ENCODE results near the gene PDGFB.
A peak's percentile ranks its signal among the peaks of the same experiment; 100 is the strongest.

PDGFB gene

DNA sequence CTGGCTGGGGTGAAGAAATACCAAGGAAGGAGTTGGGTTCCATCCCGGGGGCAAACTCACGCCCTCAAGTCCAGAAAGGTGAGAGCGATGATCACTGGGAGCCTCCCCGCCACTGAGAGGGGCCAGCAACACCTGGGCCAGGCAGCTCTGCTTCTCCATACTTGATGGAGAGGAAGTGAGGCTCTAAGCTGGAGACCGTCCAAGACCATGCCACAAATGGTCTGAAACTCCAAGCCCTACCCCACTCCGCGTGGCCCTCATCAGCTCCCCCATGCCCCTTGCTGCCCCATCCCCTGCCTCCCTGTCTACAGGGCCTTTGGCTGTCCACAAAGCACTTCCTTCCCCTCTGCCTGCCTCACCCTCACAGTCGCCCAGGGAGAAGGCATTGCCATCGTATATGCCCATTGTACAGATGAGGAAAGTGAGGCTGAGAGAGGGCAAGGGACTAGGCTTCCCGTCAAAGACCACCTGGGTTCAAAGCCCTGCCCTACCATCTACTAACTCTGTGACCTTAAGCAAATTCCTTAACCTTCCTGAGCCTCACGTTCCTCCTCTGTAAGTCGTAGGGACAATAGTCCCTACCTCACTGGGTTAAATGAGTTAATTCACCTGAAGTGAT is 4.4 kb upstream of the PDGFB start:
- DNase-seq (ENCODE audit: low read depth, low spot score): no peak
- Histone ChIP-seq H3K27me3 (ENCODE audit: insufficient read depth, insufficient read length) (peaks cover 44% of the 10 kb centered on the region), H3K9ac (ENCODE audit: insufficient read length, low read depth) (no peak overlapping the region), H3K9me3 (ENCODE audit: insufficient read depth, low read length) (no peaks in the 10 kb centered on the region), H3K4me1 (ENCODE audit: insufficient read depth, insufficient read length) (peaks cover 21% of the 10 kb centered on the region), H3K4me3 (ENCODE audit: insufficient read length, low read depth) (no peak overlapping the region), H3K36me3 (ENCODE audit: insufficient read depth, insufficient read length, low read length) (no peaks in the 10 kb centered on the region)
- no peak for TF ChIP-seq YY1 (IDR thresholded peaks at IDR 0.05; ENCODE audit: insufficient read depth, insufficient read length)
- no peak for TF ChIP-seq ZNF274 (IDR thresholded peaks at IDR 0.05; ENCODE audit: low read depth, low read length)
- TF ChIP-seq SUZ12 (IDR thresholded peaks at IDR 0.05; ENCODE audit: extremely low read depth, insufficient read depth, insufficient read length): no peak

- Histone ChIP-seq H3K4me1 (ENCODE audit: insufficient read depth, insufficient read length) (peaks cover 15% of the 10 kb centered on the region), H3K27me3 (ENCODE audit: insufficient read depth, insufficient read length) (peaks cover 52% of the 10 kb centered on the region), H3K4me3 (ENCODE audit: insufficient read length, low read depth) (no peak overlapping the region), H3K36me3 (ENCODE audit: insufficient read depth, insufficient read length, low read length) (no peaks in the 10 kb centered on the region), H3K9me3 (ENCODE audit: insufficient read depth, low read length) (no peaks in the 10 kb centered on the region), H3K9ac (ENCODE audit: insufficient read length, low read depth) (no peak overlapping the region)
- no peak for DNase-seq (ENCODE audit: low read depth, low spot score)
- TF ChIP-seq YY1 (IDR thresholded peaks at IDR 0.05; ENCODE audit: insufficient read depth, insufficient read length) (no peak), ZNF274 (IDR thresholded peaks at IDR 0.05; ENCODE audit: low read depth, low read length) (no peak), SUZ12 (IDR thresholded peaks at IDR 0.05; ENCODE audit: extremely low read depth, insufficient read depth, insufficient read length) (no peak)
These were observed 3.5 kb upstream of the PDGFB start for GRCh38 chr22:39248254-39248653.

- no peak overlapping the region for H3K4me3 ChIP-seq (ENCODE audit: insufficient read length, low read depth)
- H3K27me3 ChIP-seq (ENCODE audit: insufficient read depth, insufficient read length): peaks cover 54% of the 10 kb centered on the region
- no peaks in the 10 kb centered on the region for H3K36me3 ChIP-seq (ENCODE audit: insufficient read depth, insufficient read length, low read length)
- no peak for DNase-seq (ENCODE audit: low read depth, low spot score)
- no peaks in the 10 kb centered on the region for H3K9me3 ChIP-seq (ENCODE audit: insufficient read depth, low read length)
- H3K9ac ChIP-seq (ENCODE audit: insufficient read length, low read depth): no peak overlapping the region
- no peak for TF ChIP-seq SUZ12 (IDR thresholded peaks at IDR 0.05; ENCODE audit: extremely low read depth, insufficient read depth, insufficient read length)
- TF ChIP-seq ZNF274 (IDR thresholded peaks at IDR 0.05; ENCODE audit: low read depth, low read length): no peak
- no peak for TF ChIP-seq YY1 (IDR thresholded peaks at IDR 0.05; ENCODE audit: insufficient read depth, insufficient read length)
- H3K4me1 ChIP-seq (ENCODE audit: insufficient read depth, insufficient read length): peaks cover 9% of the 10 kb centered on the region
These were observed 2.6 kb upstream of the PDGFB start for GRCh38 chr22:39247361-39247760.

DNA sequence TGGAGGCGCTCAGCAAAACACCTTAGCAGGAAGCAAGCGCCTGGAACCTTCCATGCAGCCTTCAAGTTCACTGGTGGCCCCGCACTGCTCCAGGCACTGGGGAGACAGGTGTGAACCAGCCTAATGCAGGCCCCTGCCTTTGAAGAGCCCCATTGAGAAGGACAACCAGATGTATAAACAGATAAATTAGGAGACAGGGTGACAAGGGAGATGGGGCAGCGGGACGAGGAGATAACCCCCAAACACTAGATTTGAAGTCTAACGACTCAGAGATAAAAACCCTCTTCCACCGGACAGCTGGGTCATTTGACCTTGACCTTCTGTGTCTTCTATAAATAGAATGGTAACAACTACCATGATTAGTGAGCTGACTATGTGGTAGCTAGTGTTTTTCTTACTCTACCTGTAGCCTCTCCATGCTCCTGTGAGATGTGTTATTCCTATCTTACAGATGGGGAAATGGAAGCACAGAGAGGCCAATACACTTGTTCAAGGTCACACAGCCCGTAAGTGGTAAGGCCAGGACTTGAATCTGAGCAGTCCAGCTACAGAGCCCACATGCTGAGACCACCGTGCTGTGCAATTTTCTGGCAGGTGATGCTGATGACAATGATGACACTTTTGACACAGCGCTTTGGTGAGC is 2.0 kb upstream of the PDGFB start:
- H3K9me3 ChIP-seq (ENCODE audit: insufficient read depth, low read length): no peaks in the 10 kb centered on the region
- TF ChIP-seq YY1 (IDR thresholded peaks at IDR 0.05; ENCODE audit: insufficient read depth, insufficient read length) (no peak), ZNF274 (IDR thresholded peaks at IDR 0.05; ENCODE audit: low read depth, low read length) (no peak), SUZ12 (IDR thresholded peaks at IDR 0.05; ENCODE audit: extremely low read depth, insufficient read depth, insufficient read length) (no peak)
- H3K36me3 ChIP-seq (ENCODE audit: insufficient read depth, insufficient read length, low read length): no peaks in the 10 kb centered on the region
- H3K4me3 ChIP-seq (ENCODE audit: insufficient read length, low read depth): no peak overlapping the region
- H3K4me1 ChIP-seq (ENCODE audit: insufficient read depth, insufficient read length): peaks cover 10% of the 10 kb centered on the region
- no peak for DNase-seq (ENCODE audit: low read depth, low spot score)
- H3K9ac ChIP-seq (ENCODE audit: insufficient read length, low read depth): no peak overlapping the region
- H3K27me3 ChIP-seq (ENCODE audit: insufficient read depth, insufficient read length): peaks cover 59% of the 10 kb centered on the region

DNA sequence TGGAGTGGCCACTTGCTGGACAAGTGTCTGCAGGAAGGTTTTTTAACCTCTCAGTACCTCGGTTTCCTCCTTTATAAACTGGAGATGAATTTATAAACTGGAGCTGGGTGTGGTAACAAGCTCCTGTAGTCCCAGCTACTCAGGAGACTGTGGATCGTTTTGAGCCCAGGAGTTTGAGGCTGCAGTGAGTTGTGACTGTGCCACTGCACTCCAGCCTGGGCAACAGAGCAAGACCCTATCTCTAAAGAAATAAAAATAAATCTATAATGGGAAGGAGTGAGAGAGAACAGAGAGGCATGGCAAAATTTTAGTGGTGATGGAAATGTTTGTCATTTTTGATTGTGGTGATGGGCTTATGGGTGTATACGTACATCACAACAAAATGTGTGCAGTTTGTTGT is 1.4 kb upstream of the PDGFB start:
- H3K9ac ChIP-seq (ENCODE audit: insufficient read length, low read depth): no peak overlapping the region
- H3K9me3 ChIP-seq (ENCODE audit: insufficient read depth, low read length): no peaks in the 10 kb centered on the region
- no peak for TF ChIP-seq YY1 (IDR thresholded peaks at IDR 0.05; ENCODE audit: insufficient read depth, insufficient read length)
- TF ChIP-seq ZNF274 (IDR thresholded peaks at IDR 0.05; ENCODE audit: low read depth, low read length): no peak
- H3K4me3 ChIP-seq (ENCODE audit: insufficient read length, low read depth): no peak overlapping the region
- peaks cover 11% of the 10 kb centered on the region for H3K4me1 ChIP-seq (ENCODE audit: insufficient read depth, insufficient read length)
- DNase-seq (ENCODE audit: low read depth, low spot score): no peak
- peaks cover 65% of the 10 kb centered on the region for H3K27me3 ChIP-seq (ENCODE audit: insufficient read depth, insufficient read length)
- no peaks in the 10 kb centered on the region for H3K36me3 ChIP-seq (ENCODE audit: insufficient read depth, insufficient read length, low read length)

DNA sequence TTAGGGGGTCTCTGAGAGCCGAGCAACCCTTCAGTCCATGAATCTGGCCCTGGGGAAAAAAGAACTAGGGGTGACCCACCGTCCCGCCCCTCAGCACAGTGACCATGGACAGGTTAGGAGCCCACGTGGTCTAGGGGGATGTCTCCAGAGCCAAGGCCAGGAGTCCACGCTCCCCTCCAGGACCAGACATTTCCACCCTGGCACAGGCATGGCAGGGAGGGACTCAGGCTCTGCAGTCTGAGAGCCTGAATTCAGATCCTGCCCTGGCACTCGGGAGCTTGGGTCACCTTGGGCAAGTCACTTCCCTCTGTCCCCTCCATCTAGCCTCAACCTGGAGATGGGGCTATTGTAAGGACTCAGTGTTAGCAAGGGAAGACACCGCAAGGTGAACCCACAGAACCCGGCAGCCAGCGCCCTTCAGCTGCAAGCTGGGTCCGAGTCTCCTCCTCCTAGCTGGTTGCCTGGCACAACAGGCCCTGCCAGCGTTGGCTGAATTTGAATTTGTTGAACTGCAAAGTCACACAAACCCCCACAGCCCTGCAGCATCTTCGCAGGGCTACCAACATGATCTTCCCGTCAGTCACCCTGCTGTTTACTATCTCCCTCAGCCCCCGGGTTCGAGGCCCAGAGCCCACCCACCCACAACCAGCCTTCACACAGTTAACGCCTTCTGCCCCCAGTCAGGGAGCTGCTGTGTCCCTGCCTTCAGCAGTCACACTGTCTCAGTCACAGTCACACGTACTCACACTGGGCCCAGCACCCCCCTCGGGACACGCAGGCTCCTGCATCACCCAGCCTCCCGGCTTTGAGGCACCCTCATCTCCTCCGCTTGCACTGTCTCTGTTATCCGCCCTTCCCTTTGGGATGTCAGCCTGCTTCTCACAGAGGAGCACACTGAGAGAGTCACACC is 603 bp upstream of the PDGFB start:
- Histone ChIP-seq H3K27me3 (ENCODE audit: insufficient read depth, insufficient read length) (peaks cover 72% of the 10 kb centered on the region), H3K4me1 (ENCODE audit: insufficient read depth, insufficient read length) (peaks cover 11% of the 10 kb centered on the region), H3K36me3 (ENCODE audit: insufficient read depth, insufficient read length, low read length) (no peaks in the 10 kb centered on the region), H3K4me3 (ENCODE audit: insufficient read length, low read depth) (no peak overlapping the region), H3K9me3 (ENCODE audit: insufficient read depth, low read length) (no peaks in the 10 kb centered on the region), H3K9ac (ENCODE audit: insufficient read length, low read depth) (no peak overlapping the region)
- TF ChIP-seq ZNF274 (IDR thresholded peaks at IDR 0.05; ENCODE audit: low read depth, low read length) (no peak), SUZ12 (IDR thresholded peaks at IDR 0.05; ENCODE audit: extremely low read depth, insufficient read depth, insufficient read length) (no peak), YY1 (IDR thresholded peaks at IDR 0.05; ENCODE audit: insufficient read depth, insufficient read length) (no peak)
- no peak for DNase-seq (ENCODE audit: low read depth, low spot score)

DNA sequence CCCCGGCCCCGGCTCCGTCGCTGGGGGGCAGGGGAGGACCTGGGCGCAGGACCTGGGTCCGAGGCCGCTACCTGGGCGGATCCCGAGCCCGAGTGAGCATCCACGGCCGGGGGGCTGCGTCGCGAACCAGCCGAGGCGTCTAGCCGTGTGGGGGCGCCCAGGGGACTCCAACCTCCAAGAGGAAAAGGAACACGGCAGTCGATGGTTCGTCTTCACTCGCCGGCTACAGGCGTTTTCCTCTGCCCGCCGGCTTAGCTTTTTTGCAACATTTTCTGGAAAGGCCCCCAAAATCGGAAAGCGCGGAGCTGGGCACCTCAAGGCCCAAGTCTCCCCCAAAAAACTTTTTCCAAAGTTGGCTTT is 666 bp downstream of the PDGFB start:
- TF ChIP-seq ZNF274 (IDR thresholded peaks at IDR 0.05; ENCODE audit: low read depth, low read length): no peak
- H3K9me3 ChIP-seq (ENCODE audit: insufficient read depth, low read length): no peaks in the 10 kb centered on the region
- no peak for DNase-seq (ENCODE audit: low read depth, low spot score)
- H3K36me3 ChIP-seq (ENCODE audit: insufficient read depth, insufficient read length, low read length): no peaks in the 10 kb centered on the region
- H3K27me3 ChIP-seq (ENCODE audit: insufficient read depth, insufficient read length): peaks cover 78% of the 10 kb centered on the region
- H3K4me1 ChIP-seq (ENCODE audit: insufficient read depth, insufficient read length): peaks cover 7% of the 10 kb centered on the region
- H3K4me3 ChIP-seq (ENCODE audit: insufficient read length, low read depth): peak overlapping the region; percentile 26
- no peak overlapping the region for H3K9ac ChIP-seq (ENCODE audit: insufficient read length, low read depth)

Data from NT2/D1 (cell line).